Endothelial cell (in vitro differentiated cells): ENCODE results near the gene NHLRC4. TPM values are rescaled to one million over a fixed set of nuclear protein-coding genes. Genes with fewer than 3 reads are reported as not detected.

ENCODE experiments used
- DNase-seq: peaks from one replicate; pipeline ENCODE4 v3.0.0; 2021; ENCODE audit warnings: low spot score
- H3K27ac Mint-ChIP-seq: one replicate; pipeline ENCODE4 v1.8.0; 2021; ENCODE audit warnings: mixed read lengths, inconsistent platforms; ENCODE audit not compliant: unreplicated experiment
- H3K27me3 Mint-ChIP-seq: one replicate; pipeline ENCODE4 v1.8.0; 2021; ENCODE audit warnings: mild to moderate bottlenecking, moderate library complexity, mixed read lengths, inconsistent platforms; ENCODE audit not compliant: unreplicated experiment
- H3K36me3 Mint-ChIP-seq: one replicate; pipeline ENCODE4 v1.8.0; 2021; ENCODE audit warnings: mild to moderate bottlenecking, low read depth, mixed read lengths, inconsistent platforms; ENCODE audit not compliant: unreplicated experiment
- H3K4me1 Mint-ChIP-seq: one replicate; pipeline ENCODE4 v1.8.0; 2021; ENCODE audit warnings: mild to moderate bottlenecking, mixed read lengths, inconsistent platforms; ENCODE audit not compliant: unreplicated experiment
- H3K4me3 Mint-ChIP-seq: one replicate; pipeline ENCODE4 v1.8.0; 2021; ENCODE audit warnings: mild to moderate bottlenecking, mixed read lengths, inconsistent platforms; ENCODE audit not compliant: unreplicated experiment
- H3K9me3 Mint-ChIP-seq: one replicate; pipeline ENCODE4 v1.8.0; 2021; ENCODE audit warnings: mixed read lengths, inconsistent platforms; ENCODE audit not compliant: unreplicated experiment
- CTCF ChIP-seq: fragments of 200-600 bp; sonication (generic); IDR thresholded peaks from one replicate; pipeline ENCODE4 v1.5.0; 2021; ENCODE audit warnings: antibody characterized with exemption; ENCODE audit not compliant: unreplicated experiment
- total RNA-seq: library from RNA; stranded (reverse); fragmentation: NEBNext Ultra II Directional; extraction: Animal tissue kit (Norgen Biotek cat#: 25700); gene quantifications from one replicate; pipeline ENCODE4 v1.2.1, GENCODE V29; 2021; ENCODE audit not compliant: unreplicated experiment

NHLRC4 gene
- total RNA-seq, 1 donor from 2014 or later: 0.69 TPM

- DNase-seq: no peak
- Mint-ChIP-seq H3K4me3 (no peak overlapping the region), H3K36me3 (peaks cover 3% of the 10 kb centered on the region), H3K4me1 (no peaks in the 10 kb centered on the region), H3K27ac (no peak overlapping the region), H3K9me3 (no peaks in the 10 kb centered on the region), H3K27me3 (no peaks in the 10 kb centered on the region)
- TF ChIP-seq CTCF: no peak
Measured at GRCh38 chr16:535446-536405, 31.1 kb upstream of the NHLRC4 start.

DNA sequence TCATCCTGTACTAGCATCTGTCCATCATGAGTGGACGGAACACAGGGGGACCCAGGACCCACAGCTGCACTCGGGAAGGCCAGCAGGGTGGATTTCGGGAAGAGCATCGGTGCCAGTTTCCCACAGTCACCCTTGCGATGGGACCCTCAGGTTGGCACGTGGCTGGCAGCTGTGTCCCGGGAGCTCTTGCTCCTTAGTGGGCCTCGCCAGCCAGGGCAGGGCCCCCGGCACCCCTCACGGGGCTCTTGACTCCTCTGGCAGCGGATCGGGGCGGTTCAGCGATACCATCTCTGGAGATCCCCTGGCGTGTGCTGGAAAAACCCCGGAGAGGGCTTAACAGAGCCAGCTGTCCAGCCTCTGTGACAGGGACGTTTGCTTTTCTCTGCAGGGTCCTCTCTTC lies 30.1 kb upstream of the NHLRC4 start:
- H3K9me3 Mint-ChIP-seq: no peaks in the 10 kb centered on the region
- DNase-seq: no peak
- no peak overlapping the region for H3K4me3 Mint-ChIP-seq
- H3K27ac Mint-ChIP-seq: no peak overlapping the region
- TF ChIP-seq CTCF: no peak
- H3K4me1 Mint-ChIP-seq: no peaks in the 10 kb centered on the region
- peaks cover 3% of the 10 kb centered on the region for H3K36me3 Mint-ChIP-seq
- H3K27me3 Mint-ChIP-seq: no peaks in the 10 kb centered on the region

DNA sequence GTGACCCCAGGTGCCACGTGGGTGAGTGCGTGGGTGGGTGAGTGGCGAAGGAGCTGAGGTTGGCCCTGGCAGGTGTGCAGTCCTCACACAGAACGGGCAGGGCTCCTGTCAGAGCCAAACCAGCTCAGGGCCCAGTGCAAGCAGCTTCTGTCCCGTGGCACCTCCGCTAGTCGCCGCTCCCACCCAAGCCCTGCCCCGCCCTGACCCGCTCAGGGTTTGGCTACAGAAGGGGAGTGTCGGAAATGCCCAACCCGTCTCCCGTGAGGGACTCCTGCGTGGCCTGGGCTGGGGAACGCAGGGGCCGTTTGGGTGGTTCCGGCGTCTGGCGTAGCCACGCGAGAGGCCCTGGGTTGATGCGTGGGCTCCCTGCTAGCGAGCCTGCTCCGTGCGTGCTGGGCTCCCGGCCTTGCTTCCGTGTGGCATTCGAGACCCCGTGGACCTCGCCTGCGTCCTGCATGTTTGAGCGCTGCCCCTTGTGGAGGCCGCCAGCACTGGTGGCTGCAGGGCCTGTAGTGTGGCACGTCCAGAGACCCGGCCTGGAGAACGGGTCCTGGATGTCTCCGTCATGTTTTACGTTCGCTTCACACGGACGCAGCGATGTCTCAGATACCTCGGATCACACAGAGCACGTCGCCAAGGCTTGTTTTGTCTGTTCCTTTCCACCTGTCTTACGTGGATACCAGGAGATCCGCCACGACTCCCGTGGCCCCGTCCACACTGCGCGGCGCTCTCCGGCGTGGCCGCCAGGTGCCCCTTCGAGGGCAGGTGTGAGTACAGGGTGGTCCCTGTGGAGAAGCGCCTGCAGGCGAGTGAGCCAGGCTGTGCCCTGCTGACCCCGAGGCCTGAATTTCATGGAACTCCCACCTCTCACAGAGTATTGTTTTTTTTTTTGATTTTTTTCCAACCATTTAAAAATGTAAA lies 29.1 kb upstream of the NHLRC4 start:
- DNase-seq: no peak
- Mint-ChIP-seq H3K36me3 (peaks cover 3% of the 10 kb centered on the region), H3K4me1 (no peaks in the 10 kb centered on the region), H3K9me3 (no peaks in the 10 kb centered on the region), H3K27me3 (peaks cover 4% of the 10 kb centered on the region), H3K4me3 (peak overlapping the region; percentile 31), H3K27ac (no peak overlapping the region)
- TF ChIP-seq CTCF: no peak

GRCh38 chr16:539901-540530 lies 26.8 kb upstream of the NHLRC4 start:
- Mint-ChIP-seq H3K4me1 (no peaks in the 10 kb centered on the region), H3K36me3 (peaks cover 3% of the 10 kb centered on the region), H3K27ac (no peak overlapping the region), H3K27me3 (peaks cover 4% of the 10 kb centered on the region), H3K9me3 (no peaks in the 10 kb centered on the region), H3K4me3 (no peak overlapping the region)
- no peak for DNase-seq
- no peak for TF ChIP-seq CTCF
